HEK293 (cell line): ENCODE data around the gene LRRC70.

Experiments used
- RBAK ChIP-seq: fragments of 450-650 bp; formaldehyde crosslinking; IDR thresholded peaks from 2 replicates; pipeline ENCODE4 v1.5.1; 2016; ENCODE audit warnings: missing biosample characterization, missing genetic modification characterization
- ZNF157 ChIP-seq: fragments of 450-650 bp; formaldehyde crosslinking; IDR thresholded peaks from 2 replicates; pipeline ENCODE4 v1.5.1; 2016; ENCODE audit warnings: missing biosample characterization, missing genetic modification characterization
- ZNF174 ChIP-seq: fragments of 450-650 bp; formaldehyde crosslinking; IDR thresholded peaks from 2 replicates; pipeline ENCODE4 v1.5.0; 2017; ENCODE audit warnings: missing biosample characterization, mild to moderate bottlenecking, missing genetic modification characterization
- ZNF335 ChIP-seq: fragments of 450-650 bp; formaldehyde crosslinking; conservative IDR thresholded peaks from 2 replicates; pipeline ENCODE4 v1.5.1; 2016; ENCODE audit warnings: missing biosample characterization, missing genetic modification characterization
- TF ChIP-seq, protein P1 (sequence below): fragments of 450-650 bp; formaldehyde crosslinking; IDR thresholded peaks from 2 replicates; pipeline ENCODE4 v1.5.1; 2016; ENCODE audit warnings: missing biosample characterization, missing genetic modification characterization

DNA sequence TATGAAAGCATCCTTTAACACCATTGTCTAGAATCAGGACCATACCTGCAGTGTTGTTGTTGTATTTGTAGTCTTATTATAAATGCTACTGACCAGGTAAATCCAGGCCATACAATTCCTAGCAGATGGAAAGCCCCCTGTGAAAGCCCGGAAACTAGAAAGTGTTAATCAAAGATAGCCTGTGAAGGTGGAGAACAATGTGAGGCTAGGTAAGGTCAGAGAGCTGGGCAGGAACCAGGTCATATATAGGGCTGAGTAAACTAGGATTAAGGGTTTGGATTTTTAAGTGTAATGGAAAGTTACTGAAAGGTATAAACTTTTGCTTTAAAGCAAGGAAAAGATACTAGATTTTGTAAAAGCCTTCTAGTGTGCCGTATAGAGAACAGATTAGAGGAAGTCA, 6.7 kb downstream of the LRRC70 start:
- TF ChIP-seq, protein P1, sequence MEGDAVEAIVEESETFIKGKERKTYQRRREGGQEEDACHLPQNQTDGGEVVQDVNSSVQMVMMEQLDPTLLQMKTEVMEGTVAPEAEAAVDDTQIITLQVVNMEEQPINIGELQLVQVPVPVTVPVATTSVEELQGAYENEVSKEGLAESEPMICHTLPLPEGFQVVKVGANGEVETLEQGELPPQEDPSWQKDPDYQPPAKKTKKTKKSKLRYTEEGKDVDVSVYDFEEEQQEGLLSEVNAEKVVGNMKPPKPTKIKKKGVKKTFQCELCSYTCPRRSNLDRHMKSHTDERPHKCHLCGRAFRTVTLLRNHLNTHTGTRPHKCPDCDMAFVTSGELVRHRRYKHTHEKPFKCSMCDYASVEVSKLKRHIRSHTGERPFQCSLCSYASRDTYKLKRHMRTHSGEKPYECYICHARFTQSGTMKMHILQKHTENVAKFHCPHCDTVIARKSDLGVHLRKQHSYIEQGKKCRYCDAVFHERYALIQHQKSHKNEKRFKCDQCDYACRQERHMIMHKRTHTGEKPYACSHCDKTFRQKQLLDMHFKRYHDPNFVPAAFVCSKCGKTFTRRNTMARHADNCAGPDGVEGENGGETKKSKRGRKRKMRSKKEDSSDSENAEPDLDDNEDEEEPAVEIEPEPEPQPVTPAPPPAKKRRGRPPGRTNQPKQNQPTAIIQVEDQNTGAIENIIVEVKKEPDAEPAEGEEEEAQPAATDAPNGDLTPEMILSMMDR, result no peak
- no peak for TF ChIP-seq ZNF157
- TF ChIP-seq ZNF174 (tag by site-specific recombination), result no peak
- TF ChIP-seq ZNF335, result no peak
- no peak for TF ChIP-seq RBAK (tag by site-specific recombination)
